ENCODE measurements around the gene CEP135. TPM values are rescaled to one million over a fixed set of nuclear protein-coding genes. Genes with fewer than 3 reads are reported as not detected.

CEP135 gene
- polyA plus RNA-seq, 1 of the 3 experiments (the other 2 are of a cell fraction): 1.6 TPM

DNA sequence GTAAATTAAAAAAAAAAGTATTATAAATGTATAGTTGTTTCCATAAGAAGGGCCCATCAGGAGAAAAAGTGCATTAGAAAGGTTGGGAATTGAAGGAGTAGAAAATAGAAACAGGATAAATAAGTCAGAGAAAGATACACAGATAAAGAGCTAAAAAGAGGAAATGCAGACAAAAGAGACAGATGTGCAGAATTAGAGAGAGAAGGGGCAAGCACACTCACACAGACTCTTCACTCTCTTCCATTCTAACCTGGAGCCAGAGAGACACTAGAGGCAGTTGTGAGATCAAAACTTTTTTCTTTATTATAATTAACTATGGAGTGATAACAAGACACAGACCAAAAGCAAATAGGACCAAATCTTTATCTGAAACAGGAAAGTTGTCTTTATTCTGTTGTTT, 134.1 kb downstream of the CEP135 start:
- TF ChIP-seq TCF12 (IDR thresholded peaks at IDR 0.05): no peak
- TF ChIP-seq JUND (IDR thresholded peaks at IDR 0.05): no peak
- no peak for TF ChIP-seq RFX5 (IDR thresholded peaks at IDR 0.05; ENCODE audit: low read length)
- no peak for TF ChIP-seq ELF1 (IDR thresholded peaks at IDR 0.05)
- no peak for TF ChIP-seq POLR2AphosphoS5 (IDR thresholded peaks at IDR 0.05; ENCODE audit: low read depth, low read length)
- TF ChIP-seq USF2 (IDR thresholded peaks at IDR 0.05; ENCODE audit: borderline replicate concordance, low read depth, low read length): no peak
- no peak for TF ChIP-seq EZH2phosphoT487 (IDR thresholded peaks at IDR 0.05; ENCODE audit: borderline replicate concordance, low read depth)
- TF ChIP-seq CTCF (IDR thresholded peaks at IDR 0.05): no peak
- TF ChIP-seq REST (IDR thresholded peaks at IDR 0.05; ENCODE audit: low read depth, low read length): no peak
- TF ChIP-seq FOXJ3 (CRISPR knock-in tag; IDR thresholded peaks at IDR 0.05): no peak
- TF ChIP-seq, protein P1, sequence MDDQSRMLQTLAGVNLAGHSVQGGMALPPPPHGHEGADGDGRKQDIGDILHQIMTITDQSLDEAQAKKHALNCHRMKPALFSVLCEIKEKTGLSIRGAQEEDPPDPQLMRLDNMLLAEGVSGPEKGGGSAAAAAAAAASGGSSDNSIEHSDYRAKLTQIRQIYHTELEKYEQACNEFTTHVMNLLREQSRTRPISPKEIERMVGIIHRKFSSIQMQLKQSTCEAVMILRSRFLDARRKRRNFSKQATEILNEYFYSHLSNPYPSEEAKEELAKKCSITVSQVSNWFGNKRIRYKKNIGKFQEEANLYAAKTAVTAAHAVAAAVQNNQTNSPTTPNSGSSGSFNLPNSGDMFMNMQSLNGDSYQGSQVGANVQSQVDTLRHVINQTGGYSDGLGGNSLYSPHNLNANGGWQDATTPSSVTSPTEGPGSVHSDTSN (IDR thresholded peaks at IDR 0.05): no peak
- no peak for TF ChIP-seq FOXM1 (IDR thresholded peaks at IDR 0.05; ENCODE audit: low read depth)
- TF ChIP-seq RXRA (IDR thresholded peaks at IDR 0.05; ENCODE audit: borderline replicate concordance, low read depth): no peak
- TF ChIP-seq YY1 (IDR thresholded peaks at IDR 0.05; ENCODE audit: low read depth): no peak
- TF ChIP-seq TEAD4 (IDR thresholded peaks at IDR 0.05; ENCODE audit: borderline replicate concordance, insufficient read depth): no peak
- no peak for TF ChIP-seq RAD21 (IDR thresholded peaks at IDR 0.05; ENCODE audit: low read length)
- no peak for TF ChIP-seq SMC3 (IDR thresholded peaks at IDR 0.05; ENCODE audit: low read depth, low read length)
- Histone ChIP-seq H3K4me1 (ENCODE audit: control insufficient read depth in 1 of 2, insufficient read depth in 2 of 2, low read depth in 1 of 2, low read length in 1 of 2) (peaks cover 0 to 13% of the 10 kb centered on the region in 2 experiments; a peak in 2 of 4 replicates), H3K9me3 (0 out of 2 replicates have a peak, but pooled peaks cover 3% of the 10 kb centered on the region), H2AFZ (ENCODE audit: low read depth) (no peak overlapping the region), H3K9ac (no peak overlapping the region), H3K4me3 (ENCODE audit: low read depth in 2 of 2, low read length in 1 of 2) (no peak overlapping the region), H3K9me2 (no peaks in the 10 kb centered on the region), H4K20me1 (ENCODE audit: insufficient read depth) (no peaks in the 10 kb centered on the region), H3K36me3 (replicated peaks in 1 of 2; ENCODE audit: control insufficient read depth in 1 of 2, insufficient read depth in 2 of 2, low read length in 1 of 2) (no peaks in the 10 kb centered on the region), H3K27ac (ENCODE audit: low read depth in 2 of 2, low read length in 1 of 2) (no peak overlapping the region; a peak in 1 of 4 replicates), H3K27me3 (ENCODE audit: insufficient read depth) (no peaks in the 10 kb centered on the region), H3F3A (replicated peaks; ENCODE audit: insufficient read depth) (no peaks in the 10 kb centered on the region), H3K79me2 (ENCODE audit: insufficient read depth) (no peaks in the 10 kb centered on the region), H3K4me2 (no peak overlapping the region)
- CTCF ChIA-PET: interaction anchor here (1.2 kb wide), 2 partner anchors 9 to 48 kb away, joined by 3 read pairs; no protein-coding TSS in a partner anchor
- DNase-seq: no peak
- POLR2A ChIA-PET: interaction anchor here (0.7 kb wide), 1 partner anchor 60 kb away, joined by 3 read pairs; no protein-coding TSS in a partner anchor

Other genes with a start within 250 kb of the CEP135 start
- not detected in 2 replicates for gene EXOC1L, start 129.2 kb upstream of the CEP135 start, polyA plus RNA-seq (2012; rRNA removed)
- gene EXOC1, start 95.3 kb upstream of the CEP135 start, polyA plus RNA-seq (2012; rRNA removed): 13.5 and 20.7 TPM in 2 replicates

Data from SK-N-SH (cell line).